MM.1S (cell line): Measurements from ENCODE around the gene MSI2.

Experiments used
- DNase-seq: peaks from one replicate; pipeline ENCODE4 v3.0.0-alpha.2; 2015
- H2AFZ ChIP-seq: fragments of 300-600 bp; sonication (generic); 2 replicates; pipeline ENCODE4 v1.6.0; 2016; ENCODE audit warnings: antibody characterized with exemption, low read length
- H3F3A ChIP-seq: fragments of 300-600 bp; sonication (generic); 2 replicates; pipeline ENCODE4 v1.6.1; 2016; ENCODE audit warnings: mild to moderate bottlenecking, antibody characterized with exemption, low read length, moderate library complexity, mixed read lengths; ENCODE audit not compliant: insufficient read depth
- H3K27ac ChIP-seq: fragments of 300-600 bp; sonication (generic); 2 replicates; pipeline ENCODE4 v1.5.1; 2016; ENCODE audit warnings: mild to moderate bottlenecking, low read length
- H3K27me3 ChIP-seq: fragments of 300-600 bp; sonication (generic); replicated peaks from 2 replicates; pipeline ENCODE4 v1.6.0; 2016; ENCODE audit warnings: low read length; ENCODE audit not compliant: insufficient read depth
- H3K36me3 ChIP-seq: fragments of 300-600 bp; sonication (generic); replicated peaks from 2 replicates; pipeline ENCODE4 v1.6.1; 2016; ENCODE audit warnings: mild to moderate bottlenecking, low read length, mixed read lengths; ENCODE audit not compliant: insufficient read depth
- H3K4me1 ChIP-seq: fragments of 300-600 bp; sonication (generic); 2 replicates; pipeline ENCODE4 v1.6.1; 2016; ENCODE audit warnings: low read length, mixed read lengths
- H3K4me2 ChIP-seq: fragments of 300-600 bp; sonication (generic); 2 replicates; pipeline ENCODE4 v1.6.0; 2016; ENCODE audit warnings: low read depth, low read length
- H3K4me3 ChIP-seq: fragments of 300-600 bp; sonication (generic); 2 replicates; pipeline ENCODE4 v1.5.1; 2016; ENCODE audit warnings: low read length, mixed read lengths
- H3K79me2 ChIP-seq: fragments of 300-600 bp; sonication (generic); 2 replicates; pipeline ENCODE4 v1.6.1; 2016; ENCODE audit warnings: mixed run types, low read length, mixed read lengths
- H3K9ac ChIP-seq: fragments of 300-600 bp; sonication (generic); 2 replicates; pipeline ENCODE4 v1.6.1; 2016; ENCODE audit warnings: low read length, mixed read lengths
- H3K9me2 ChIP-seq: fragments of 300-600 bp; sonication (generic); replicated peaks from 2 replicates; pipeline ENCODE4 v1.6.1; 2016; ENCODE audit warnings: mild to moderate bottlenecking, low read length, mixed read lengths; ENCODE audit not compliant: insufficient read depth
- H3K9me3 ChIP-seq: fragments of 300-600 bp; sonication (generic); replicated peaks from 2 replicates; pipeline ENCODE4 v1.6.1; 2016; ENCODE audit warnings: mild to moderate bottlenecking, low read length, mixed read lengths; ENCODE audit not compliant: insufficient read depth
- H4K20me1 ChIP-seq: fragments of 300-600 bp; sonication (generic); 2 replicates; pipeline ENCODE4 v1.6.1; 2016; ENCODE audit warnings: mild to moderate bottlenecking, low read length, moderate library complexity, mixed read lengths; ENCODE audit not compliant: insufficient read depth
- EZH2 ChIP-seq: fragments of 300-600 bp; sonication (generic); optimal IDR thresholded peaks from 2 replicates; pipeline ENCODE3; 2017; ENCODE audit warnings: low read depth, mild to moderate bottlenecking, antibody characterized with exemption, low read length, mixed read lengths
- EZH2phosphoT487 ChIP-seq: fragments of 300-600 bp; sonication (generic); IDR thresholded peaks from 2 replicates; pipeline ENCODE4 v1.6.1; 2018; ENCODE audit warnings: antibody characterized with exemption, low read length
- TF ChIP-seq, protein P1 (sequence below): fragments of 300-600 bp; sonication (generic); IDR thresholded peaks from 2 replicates; pipeline ENCODE4 v1.5.1; 2016; ENCODE audit warnings: antibody characterized with exemption, low read length, mixed read lengths

MSI2 gene

DNA sequence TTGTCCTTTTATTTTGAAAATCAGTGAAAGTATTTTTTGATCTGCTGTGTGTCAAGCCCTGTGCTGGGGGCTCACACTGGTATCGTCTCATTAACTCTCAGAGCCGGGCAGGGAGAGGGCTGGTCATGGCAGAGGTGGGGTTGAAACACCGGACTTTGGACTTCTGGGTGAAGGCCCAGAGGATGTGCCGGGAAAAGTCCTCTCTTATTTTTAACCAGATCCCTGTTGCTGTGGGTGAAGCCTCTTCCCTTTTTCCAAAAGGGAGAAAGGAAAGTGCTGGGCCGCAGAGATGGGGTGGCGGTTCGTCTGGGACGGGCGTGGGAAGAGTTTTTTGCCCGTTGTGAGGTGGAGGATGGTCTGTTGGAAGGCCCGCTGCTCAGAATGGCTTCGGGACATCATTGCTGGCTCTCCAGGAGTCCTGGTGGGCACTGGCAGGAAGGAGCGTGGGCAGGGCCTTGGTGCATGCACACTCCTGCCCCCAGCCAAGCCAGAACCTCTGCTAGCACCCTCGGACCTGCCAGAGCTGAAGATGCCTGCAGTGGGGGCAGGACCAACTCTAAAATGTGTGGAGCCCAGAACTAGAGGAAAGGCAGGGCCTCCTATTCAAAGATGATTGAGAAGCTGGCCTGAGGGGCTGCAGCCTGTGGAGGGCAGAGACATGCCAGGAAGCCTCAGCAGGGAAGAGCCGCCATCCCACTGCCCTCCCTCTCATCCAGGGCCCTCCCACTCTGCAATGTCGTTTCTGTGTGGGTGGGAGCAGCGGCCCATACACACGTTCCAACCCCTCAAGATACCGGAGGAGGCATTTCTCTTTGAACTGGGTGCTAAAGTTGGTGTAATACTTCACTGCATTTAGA, 275.6 kb downstream of the MSI2 start:
- no peak for DNase-seq
- H3K9ac ChIP-seq, result no peak overlapping the region
- no peak overlapping the region for H3K27ac ChIP-seq
- H3K36me3 ChIP-seq, result no peaks in the 10 kb centered on the region
- no peaks in the 10 kb centered on the region for H3K4me1 ChIP-seq
- no peak overlapping the region for H2AFZ ChIP-seq
- H3K4me2 ChIP-seq, result no peak overlapping the region
- H3K9me3 ChIP-seq, result no peaks in the 10 kb centered on the region
- TF ChIP-seq EZH2, result no peak
- no peak for TF ChIP-seq EZH2phosphoT487
- TF ChIP-seq, protein P1, sequence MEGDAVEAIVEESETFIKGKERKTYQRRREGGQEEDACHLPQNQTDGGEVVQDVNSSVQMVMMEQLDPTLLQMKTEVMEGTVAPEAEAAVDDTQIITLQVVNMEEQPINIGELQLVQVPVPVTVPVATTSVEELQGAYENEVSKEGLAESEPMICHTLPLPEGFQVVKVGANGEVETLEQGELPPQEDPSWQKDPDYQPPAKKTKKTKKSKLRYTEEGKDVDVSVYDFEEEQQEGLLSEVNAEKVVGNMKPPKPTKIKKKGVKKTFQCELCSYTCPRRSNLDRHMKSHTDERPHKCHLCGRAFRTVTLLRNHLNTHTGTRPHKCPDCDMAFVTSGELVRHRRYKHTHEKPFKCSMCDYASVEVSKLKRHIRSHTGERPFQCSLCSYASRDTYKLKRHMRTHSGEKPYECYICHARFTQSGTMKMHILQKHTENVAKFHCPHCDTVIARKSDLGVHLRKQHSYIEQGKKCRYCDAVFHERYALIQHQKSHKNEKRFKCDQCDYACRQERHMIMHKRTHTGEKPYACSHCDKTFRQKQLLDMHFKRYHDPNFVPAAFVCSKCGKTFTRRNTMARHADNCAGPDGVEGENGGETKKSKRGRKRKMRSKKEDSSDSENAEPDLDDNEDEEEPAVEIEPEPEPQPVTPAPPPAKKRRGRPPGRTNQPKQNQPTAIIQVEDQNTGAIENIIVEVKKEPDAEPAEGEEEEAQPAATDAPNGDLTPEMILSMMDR, result no peak
- H3K27me3 ChIP-seq, result no peaks in the 10 kb centered on the region
- 0 out of 2 replicates have a peak, but pooled peaks cover under 1% of the 10 kb centered on the region for H3K79me2 ChIP-seq
- H3F3A ChIP-seq, result no peaks in the 10 kb centered on the region
- H4K20me1 ChIP-seq, result no peaks in the 10 kb centered on the region
- no peaks in the 10 kb centered on the region for H3K9me2 ChIP-seq
- no peak overlapping the region for H3K4me3 ChIP-seq

DNA sequence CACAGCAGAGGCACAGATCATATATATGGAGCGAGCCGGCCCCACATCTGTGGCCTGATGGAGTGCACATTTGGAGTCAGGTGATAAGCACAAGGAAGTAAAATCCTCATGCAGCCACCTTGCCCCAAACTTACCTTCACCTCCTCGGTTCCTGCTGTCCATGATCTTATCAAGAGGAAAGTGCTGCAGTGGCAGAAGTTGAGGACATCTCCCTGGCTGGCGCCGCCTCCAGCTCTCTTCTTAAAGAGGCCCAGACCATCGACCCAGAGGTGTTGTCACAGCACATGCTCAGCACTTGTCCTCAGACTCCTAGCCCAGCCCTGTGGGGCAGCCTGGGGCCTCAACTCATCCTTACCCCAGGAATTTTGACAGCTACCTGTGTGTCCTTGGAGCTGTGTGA, 276.2 kb downstream of the MSI2 start:
- H3K4me1 ChIP-seq, result no peaks in the 10 kb centered on the region

DNA sequence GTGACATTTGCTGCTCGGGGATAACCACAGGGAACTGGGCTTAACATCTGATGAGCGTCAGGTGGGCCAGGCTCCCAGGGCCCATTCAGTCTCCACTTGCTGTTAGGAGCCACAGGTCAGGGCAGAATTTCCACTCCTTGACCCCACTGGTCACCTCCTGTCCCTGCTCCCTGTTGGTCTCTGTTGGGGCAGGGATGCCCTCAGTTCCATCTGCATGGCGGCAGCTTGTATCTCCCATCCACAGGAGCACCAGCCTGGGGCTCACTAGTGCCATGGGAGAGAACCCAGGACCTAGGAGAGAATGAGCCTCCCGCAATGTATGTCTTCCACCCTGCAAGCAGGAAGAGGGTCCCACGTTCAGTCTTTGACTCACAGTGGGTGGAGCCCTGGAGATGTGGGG, 276.6 kb downstream of the MSI2 start:
- no peak overlapping the region for H2AFZ ChIP-seq
- no peaks in the 10 kb centered on the region for H3K9me3 ChIP-seq
- TF ChIP-seq, protein P1, result no peak
- no peak for TF ChIP-seq EZH2
- TF ChIP-seq EZH2phosphoT487, result no peak
- H3K79me2 ChIP-seq, result no peaks in the 10 kb centered on the region
- H3K4me2 ChIP-seq, result no peak overlapping the region
- H3K9me2 ChIP-seq, result no peaks in the 10 kb centered on the region
- H3K36me3 ChIP-seq, result no peaks in the 10 kb centered on the region
- no peaks in the 10 kb centered on the region for H3K27me3 ChIP-seq
- no peaks in the 10 kb centered on the region for H3K4me1 ChIP-seq
- no peak overlapping the region for H3K27ac ChIP-seq
- no peak overlapping the region for H3K4me3 ChIP-seq
- DNase-seq, result no peak
- H4K20me1 ChIP-seq, result no peaks in the 10 kb centered on the region
- H3K9ac ChIP-seq, result no peak overlapping the region
- H3F3A ChIP-seq, result no peaks in the 10 kb centered on the region

More for the DNA sequence above, 276.2 kb downstream of the MSI2 start:
- H3K4me3 ChIP-seq, result no peak overlapping the region
- H3K27me3 ChIP-seq, result no peaks in the 10 kb centered on the region
- no peaks in the 10 kb centered on the region for H3K79me2 ChIP-seq
- H3K9ac ChIP-seq, result no peak overlapping the region
- H3K9me3 ChIP-seq, result no peaks in the 10 kb centered on the region
- TF ChIP-seq EZH2 (no peak), EZH2phosphoT487 (no peak)
- TF ChIP-seq, protein P1, result no peak
- no peak for DNase-seq
- H3K27ac ChIP-seq, result no peak overlapping the region
- no peaks in the 10 kb centered on the region for H3K9me2 ChIP-seq
- no peaks in the 10 kb centered on the region for H4K20me1 ChIP-seq
- no peaks in the 10 kb centered on the region for H3K36me3 ChIP-seq
- H3F3A ChIP-seq, result no peaks in the 10 kb centered on the region
- H3K4me2 ChIP-seq, result no peak overlapping the region
- no peak overlapping the region for H2AFZ ChIP-seq
